A549 treated with GW870086 at 1 μM for 4 hours (cell line): ENCODE data around the gene ZNF892. TPM values are rescaled to one million over a fixed set of nuclear protein-coding genes. Genes with fewer than 3 reads are reported as not detected.

Experiments used
- total RNA-seq: library from RNA; stranded (reverse); fragments of 200-300 nt; extraction: Qiagen RNA extraction; gene quantifications from 5 replicates; pipeline ENCODE4 v1.2.3, GENCODE V29; 2022; ENCODE audit warnings: low read depth

Gene ZNF892
- total RNA-seq = 0.26 to 0.69 TPM (median 0.43 TPM) in 5 replicates

DNA sequence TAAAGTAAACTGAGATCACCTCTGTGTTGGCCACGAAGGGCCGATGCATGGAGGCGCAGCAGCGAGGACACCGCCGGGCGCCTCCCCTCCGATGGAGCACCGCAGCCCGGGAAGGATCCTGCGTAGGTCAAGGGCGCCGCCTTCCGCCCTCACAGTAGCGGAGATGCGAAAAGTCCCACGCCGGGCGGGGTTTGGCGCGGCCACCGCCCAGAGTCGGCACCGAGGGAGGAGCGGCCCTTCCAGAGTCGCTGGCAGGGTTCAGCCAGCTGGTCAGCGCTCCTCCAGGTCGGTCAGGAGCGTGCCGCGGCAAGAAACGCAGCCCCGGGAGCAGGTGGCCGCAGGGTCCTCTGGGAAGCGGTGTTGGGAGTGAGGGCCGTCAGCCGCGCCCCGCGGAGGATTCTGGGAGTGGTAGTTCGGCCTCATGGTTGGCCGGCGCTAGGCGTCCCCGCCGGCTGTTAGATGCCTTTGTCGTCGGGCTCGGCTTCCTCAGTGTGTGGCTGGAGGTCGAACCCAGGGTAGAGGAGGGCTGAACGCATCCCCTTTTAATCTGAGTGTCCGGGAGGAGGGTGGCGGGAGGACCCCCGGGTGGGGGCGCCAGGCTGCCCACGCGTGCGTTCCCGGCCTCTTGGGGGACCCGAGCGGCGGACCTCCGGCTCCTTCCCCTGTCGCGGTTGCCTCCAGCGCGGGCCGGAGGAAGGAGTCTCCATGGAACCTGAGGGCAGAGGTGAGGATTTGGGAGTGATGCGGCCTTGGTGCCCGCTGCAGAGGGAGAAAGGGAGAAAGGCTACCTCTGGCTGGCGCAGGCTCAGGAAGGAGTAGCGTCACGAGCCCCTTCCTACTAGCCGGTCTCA, at the start of gene ZNF892:
Gene ZNF892, plus strand, starts transcription at position 411 of the 851 bp plus-strand sequence. Its CDS starts 295 bp downstream, at position 706.

DNA sequence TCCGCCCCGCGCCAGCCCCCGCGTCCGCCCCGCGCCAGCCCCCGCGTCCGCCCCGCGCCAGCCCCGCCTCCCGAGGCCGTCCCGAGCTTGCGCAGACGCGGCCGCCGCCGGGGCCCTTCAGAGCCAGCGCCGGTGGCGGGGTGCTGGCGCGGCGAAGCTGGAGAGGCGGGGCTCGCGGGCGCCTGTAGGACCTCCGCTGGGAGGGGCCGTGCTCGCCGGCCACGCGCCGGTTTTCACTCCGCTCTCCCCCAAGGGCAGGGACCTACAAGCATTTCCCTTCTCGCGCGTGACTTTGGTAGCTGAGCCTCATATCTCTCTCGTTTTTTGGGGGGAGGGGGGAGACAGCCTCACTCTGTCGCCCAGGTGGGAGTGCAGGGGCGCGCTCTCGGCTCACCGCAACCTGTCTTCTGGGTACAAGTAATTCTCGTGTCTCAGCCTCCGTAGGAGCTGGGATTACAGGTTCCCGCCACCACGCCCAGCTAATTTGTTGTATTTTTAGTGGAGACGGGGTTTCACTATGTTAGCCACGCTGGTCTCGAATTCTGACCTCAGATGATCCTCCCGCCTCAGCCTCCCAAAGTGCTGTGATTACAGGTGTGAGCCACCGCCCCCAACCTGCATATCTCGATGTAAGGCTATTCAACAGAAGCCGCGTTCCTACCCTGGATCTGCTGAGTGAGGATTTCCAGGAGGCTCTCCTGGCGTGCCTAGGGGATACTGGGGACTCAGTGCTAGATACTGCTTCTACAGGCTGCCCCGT, 47.5 kb upstream of the ZNF892 start, which contains the start of gene ZNF514:
Gene ZNF514, minus strand, starts transcription at position 159 of the 760 bp plus-strand sequence. CDS start 6,595 bp downstream, outside the sequence.

DNA sequence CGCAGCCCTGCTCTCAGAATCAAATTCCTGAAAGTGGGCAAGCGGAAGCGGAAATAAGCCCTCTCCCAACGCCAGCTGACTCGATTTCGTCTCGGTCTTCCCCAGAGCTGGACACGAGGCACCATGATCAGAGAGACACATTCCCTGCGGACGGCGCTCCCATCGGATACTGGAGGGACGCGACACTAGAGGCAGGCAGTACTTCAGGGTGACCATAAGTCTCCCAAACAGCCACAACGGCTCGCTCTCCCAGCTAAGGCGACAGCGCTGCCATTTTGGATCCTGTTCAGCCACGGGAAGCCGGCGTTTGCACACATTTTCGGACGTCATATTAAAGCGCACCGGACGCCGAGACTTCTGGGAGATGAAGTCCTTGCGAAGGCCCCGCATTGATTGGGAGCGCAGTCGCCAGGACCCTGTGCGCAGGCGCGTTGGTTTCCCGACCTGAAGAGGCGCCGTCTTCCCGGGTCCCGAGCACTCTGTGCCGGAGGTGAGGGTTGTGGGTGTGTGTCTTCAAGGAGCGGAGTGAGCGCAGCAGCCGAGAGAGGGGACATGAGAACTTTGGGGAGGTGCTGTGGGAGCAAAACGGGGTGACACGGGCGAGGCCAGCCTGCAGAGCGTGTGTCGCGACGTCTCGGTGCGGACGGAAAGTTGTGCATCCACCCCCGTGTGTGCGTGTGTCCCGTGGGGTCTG, 41.8 kb upstream of the ZNF892 start, which contains the start of gene ZNF2:
Gene ZNF2, plus strand, starts transcription at position 439 of the 694 bp plus-strand sequence. CDS start 10,418 bp downstream, outside the sequence.

Other genes starting within 250 kb of the ZNF892 start
- not detected in 5 replicates for gene MAL, start 181.8 kb upstream of the ZNF892 start, total RNA-seq
- gene MRPS5, start 85.7 kb upstream of the ZNF892 start, total RNA-seq = 70.1 to 77.3 TPM (median 74.0 TPM) in 5 replicates
- 4.3 to 7.4 TPM (median 6.8 TPM) in 5 replicates for gene ZNF514, start 47.7 kb upstream of the ZNF892 start, total RNA-seq
- gene ZNF2, start 41.7 kb upstream of the ZNF892 start, total RNA-seq = 2.6 to 4.5 TPM (median 3.4 TPM) in 5 replicates
- gene PROM2, start 66.9 kb downstream of the ZNF892 start, total RNA-seq = 0.03 to 0.32 TPM (median 0.18 TPM) in 4 of 5 replicates, not detected in the other
- 1.1 to 1.6 TPM (median 1.3 TPM) in 5 replicates for gene KCNIP3, start 89.8 kb downstream of the ZNF892 start, total RNA-seq
- 26.0 to 31.3 TPM (median 28.4 TPM) in 5 replicates for gene FAHD2A, start 195.2 kb downstream of the ZNF892 start, total RNA-seq